ENCODE results near the gene TH. TPM values are rescaled to one million over a fixed set of nuclear protein-coding genes. Genes with fewer than 3 reads are reported as not detected.
A peak's percentile ranks its signal among the peaks of the same experiment; 100 is the strongest.

The TH gene
- total RNA-seq, 1 donor: not detected

DNA sequence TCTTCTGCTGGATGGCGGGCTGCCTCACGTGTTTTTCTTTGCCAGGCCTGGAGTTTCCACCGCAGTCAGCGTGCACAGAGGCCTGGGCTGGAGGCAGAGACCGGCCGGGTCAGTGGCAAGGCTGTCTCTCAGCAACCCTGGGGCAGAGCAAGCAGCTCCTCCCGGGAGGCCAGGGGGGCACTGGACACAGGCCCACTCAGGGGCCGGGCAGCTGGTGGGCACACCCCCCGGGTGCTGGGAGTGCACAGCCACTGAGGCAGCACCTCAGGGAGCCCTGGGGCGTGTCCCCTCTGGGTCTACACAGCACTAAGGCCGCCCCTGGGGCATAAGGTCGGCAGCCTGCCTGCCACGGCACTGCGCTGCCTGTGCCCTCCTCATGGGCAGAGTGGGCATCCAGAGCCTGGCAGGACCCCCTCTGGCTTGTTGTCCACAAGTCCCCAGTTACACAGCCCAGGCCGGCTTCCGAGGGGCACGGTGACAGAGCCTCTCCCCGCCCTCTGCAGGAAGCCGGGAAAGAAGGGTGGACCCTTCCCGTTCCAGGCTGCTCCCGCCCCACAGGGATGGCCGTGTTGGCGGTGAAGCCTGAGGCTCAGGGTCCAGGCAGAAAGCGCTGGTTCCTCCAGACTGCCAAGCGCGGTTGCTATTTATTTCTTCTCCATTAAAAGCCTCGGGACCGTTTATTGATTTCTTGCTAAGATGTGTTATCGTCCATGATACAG lies 18.5 kb upstream of the TH start:
- no peak overlapping the region for H3K27ac ChIP-seq (ENCODE audit: low read depth, low read length)
- H3K4me3 ChIP-seq (ENCODE audit: insufficient read depth, low read length): no peak overlapping the region
- no peaks in the 10 kb centered on the region for H3K79me2 ChIP-seq (ENCODE audit: insufficient read depth, low read length)
- TF ChIP-seq, protein P1, sequence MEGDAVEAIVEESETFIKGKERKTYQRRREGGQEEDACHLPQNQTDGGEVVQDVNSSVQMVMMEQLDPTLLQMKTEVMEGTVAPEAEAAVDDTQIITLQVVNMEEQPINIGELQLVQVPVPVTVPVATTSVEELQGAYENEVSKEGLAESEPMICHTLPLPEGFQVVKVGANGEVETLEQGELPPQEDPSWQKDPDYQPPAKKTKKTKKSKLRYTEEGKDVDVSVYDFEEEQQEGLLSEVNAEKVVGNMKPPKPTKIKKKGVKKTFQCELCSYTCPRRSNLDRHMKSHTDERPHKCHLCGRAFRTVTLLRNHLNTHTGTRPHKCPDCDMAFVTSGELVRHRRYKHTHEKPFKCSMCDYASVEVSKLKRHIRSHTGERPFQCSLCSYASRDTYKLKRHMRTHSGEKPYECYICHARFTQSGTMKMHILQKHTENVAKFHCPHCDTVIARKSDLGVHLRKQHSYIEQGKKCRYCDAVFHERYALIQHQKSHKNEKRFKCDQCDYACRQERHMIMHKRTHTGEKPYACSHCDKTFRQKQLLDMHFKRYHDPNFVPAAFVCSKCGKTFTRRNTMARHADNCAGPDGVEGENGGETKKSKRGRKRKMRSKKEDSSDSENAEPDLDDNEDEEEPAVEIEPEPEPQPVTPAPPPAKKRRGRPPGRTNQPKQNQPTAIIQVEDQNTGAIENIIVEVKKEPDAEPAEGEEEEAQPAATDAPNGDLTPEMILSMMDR (IDR thresholded peaks at IDR 0.05; ENCODE audit: extremely low read depth, low read depth, low read length): no peak
- H4K20me1 ChIP-seq (ENCODE audit: insufficient read depth, low read length): no peaks in the 10 kb centered on the region
- no peaks in the 10 kb centered on the region for H3K36me3 ChIP-seq (ENCODE audit: insufficient read depth, low read length)
- H3K4me1 ChIP-seq (ENCODE audit: insufficient read depth, low read length): no peaks in the 10 kb centered on the region
- no peaks in the 10 kb centered on the region for H3K27me3 ChIP-seq (ENCODE audit: insufficient read depth, low read length)
- H3K9me3 ChIP-seq (ENCODE audit: low read depth, low read length): no peaks in the 10 kb centered on the region
- DNase-seq (ENCODE audit: insufficient read length, low spot score, missing footprints): no peak
- H3K4me2 ChIP-seq (ENCODE audit: insufficient read depth, low read length): no peak overlapping the region
- no peak overlapping the region for H2AFZ ChIP-seq (ENCODE audit: low read length)

DNA sequence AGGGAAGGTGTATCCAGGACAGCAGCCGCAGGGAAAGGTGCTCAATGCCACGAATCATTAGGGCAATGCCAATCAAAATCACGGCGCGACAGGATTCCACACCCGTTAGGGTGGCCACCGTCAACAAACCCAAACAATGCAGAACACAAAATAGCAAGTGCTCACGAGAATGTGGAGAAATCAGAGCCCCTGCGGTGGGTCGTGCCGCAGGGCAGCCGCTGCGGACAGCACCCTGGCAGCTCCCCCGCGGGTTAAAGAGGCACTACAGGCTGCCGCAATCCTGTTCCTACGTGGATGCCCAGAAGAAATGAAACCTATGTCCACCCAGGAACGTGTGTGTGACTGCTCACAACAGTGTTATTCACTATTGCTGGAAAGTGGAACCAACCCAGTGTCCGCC lies 17.1 kb upstream of the TH start:
- Histone ChIP-seq H4K20me1 (ENCODE audit: insufficient read depth, low read length) (no peaks in the 10 kb centered on the region), H2AFZ (ENCODE audit: low read length) (no peak overlapping the region), H3K4me1 (ENCODE audit: insufficient read depth, low read length) (no peaks in the 10 kb centered on the region), H3K4me3 (ENCODE audit: insufficient read depth, low read length) (no peak overlapping the region), H3K27ac (ENCODE audit: low read depth, low read length) (no peak overlapping the region), H3K27me3 (ENCODE audit: insufficient read depth, low read length) (no peaks in the 10 kb centered on the region), H3K4me2 (ENCODE audit: insufficient read depth, low read length) (no peak overlapping the region), H3K79me2 (ENCODE audit: insufficient read depth, low read length) (no peaks in the 10 kb centered on the region), H3K36me3 (ENCODE audit: insufficient read depth, low read length) (no peaks in the 10 kb centered on the region), H3K9me3 (ENCODE audit: low read depth, low read length) (no peaks in the 10 kb centered on the region)
- TF ChIP-seq, protein P1 (IDR thresholded peaks at IDR 0.05; ENCODE audit: extremely low read depth, low read depth, low read length): no peak
- DNase-seq (ENCODE audit: insufficient read length, low spot score, missing footprints): no peak

DNA sequence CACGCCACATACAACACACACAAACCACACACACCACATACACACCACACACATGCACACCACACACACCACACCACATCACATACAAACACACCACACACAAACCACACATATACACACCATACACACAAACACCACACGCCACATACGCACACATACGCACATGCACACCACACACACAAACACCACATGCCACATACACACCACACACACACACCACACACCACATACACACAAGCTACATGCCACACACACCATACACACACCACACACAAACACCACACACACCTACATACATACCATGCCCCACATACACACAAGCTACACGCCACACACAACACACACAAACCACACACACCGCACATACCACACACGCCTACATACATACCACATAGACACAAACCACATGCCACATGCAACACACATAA lies 15.7 kb upstream of the TH start:
- H2AFZ ChIP-seq (ENCODE audit: low read length): no peak overlapping the region
- H3K36me3 ChIP-seq (ENCODE audit: insufficient read depth, low read length): no peaks in the 10 kb centered on the region
- no peak overlapping the region for H3K27ac ChIP-seq (ENCODE audit: low read depth, low read length)
- H3K27me3 ChIP-seq (ENCODE audit: insufficient read depth, low read length): no peaks in the 10 kb centered on the region
- no peaks in the 10 kb centered on the region for H3K79me2 ChIP-seq (ENCODE audit: insufficient read depth, low read length)
- H3K9me3 ChIP-seq (ENCODE audit: low read depth, low read length): no peaks in the 10 kb centered on the region
- no peak overlapping the region for H3K4me3 ChIP-seq (ENCODE audit: insufficient read depth, low read length)
- TF ChIP-seq, protein P1 (IDR thresholded peaks at IDR 0.05; ENCODE audit: extremely low read depth, low read depth, low read length): no peak
- no peaks in the 10 kb centered on the region for H4K20me1 ChIP-seq (ENCODE audit: insufficient read depth, low read length)
- no peak overlapping the region for H3K4me2 ChIP-seq (ENCODE audit: insufficient read depth, low read length)
- H3K4me1 ChIP-seq (ENCODE audit: insufficient read depth, low read length): no peaks in the 10 kb centered on the region
- no peak for DNase-seq (ENCODE audit: insufficient read length, low spot score, missing footprints)

DNA sequence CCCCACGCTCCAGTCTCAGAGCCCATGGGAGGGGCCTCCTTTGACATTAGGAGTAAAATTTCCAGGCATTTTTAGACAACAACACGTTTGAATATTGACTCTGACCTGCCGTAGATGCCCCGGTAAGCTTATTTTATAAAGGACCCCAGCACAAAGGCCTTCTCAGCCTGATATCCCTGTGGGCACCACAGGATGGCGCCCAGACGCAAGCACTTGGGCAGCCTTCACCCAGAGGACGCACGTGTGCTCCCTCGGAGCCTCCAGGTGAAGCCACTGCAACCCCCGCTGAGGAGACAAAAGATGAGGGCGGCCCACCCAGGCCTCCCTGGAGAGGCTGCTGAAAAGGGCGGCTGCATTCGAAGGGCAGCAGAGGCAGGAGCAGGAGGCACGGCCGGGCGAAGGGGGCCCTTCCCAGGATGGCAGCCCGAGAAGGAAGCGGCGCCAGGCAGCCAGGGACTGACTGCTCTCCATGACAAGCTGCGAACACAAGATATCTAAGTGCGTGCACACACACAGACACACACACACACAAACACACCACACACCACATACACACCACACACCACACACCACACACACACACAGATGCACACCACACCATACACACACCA lies 15.2 kb upstream of the TH start:
- no peak overlapping the region for H3K4me3 ChIP-seq (ENCODE audit: insufficient read depth, low read length)
- no peaks in the 10 kb centered on the region for H3K36me3 ChIP-seq (ENCODE audit: insufficient read depth, low read length)
- H2AFZ ChIP-seq (ENCODE audit: low read length): no peak overlapping the region
- no peak overlapping the region for H3K27ac ChIP-seq (ENCODE audit: low read depth, low read length)
- no peaks in the 10 kb centered on the region for H4K20me1 ChIP-seq (ENCODE audit: insufficient read depth, low read length)
- no peaks in the 10 kb centered on the region for H3K9me3 ChIP-seq (ENCODE audit: low read depth, low read length)
- TF ChIP-seq, protein P1 (IDR thresholded peaks at IDR 0.05; ENCODE audit: extremely low read depth, low read depth, low read length): peak; percentile 50
- DNase-seq (ENCODE audit: insufficient read length, low spot score, missing footprints): no peak
- H3K27me3 ChIP-seq (ENCODE audit: insufficient read depth, low read length): no peaks in the 10 kb centered on the region
- H3K79me2 ChIP-seq (ENCODE audit: insufficient read depth, low read length): no peaks in the 10 kb centered on the region
- no peak overlapping the region for H3K4me2 ChIP-seq (ENCODE audit: insufficient read depth, low read length)
- H3K4me1 ChIP-seq (ENCODE audit: insufficient read depth, low read length): no peaks in the 10 kb centered on the region

Data from osteoblast (primary cell).